Posterior cingulate gyrus (tissue), 11 donors: ENCODE data around the gene PSMD14.
A peak's percentile ranks its signal among the peaks of the same experiment; 100 is the strongest.

Experiments used
- DNase-seq, 10 donors: peaks; one replicate each; pipeline versions ENCODE4 v3.0.0 to v3.0.0-alpha.2; 2020 to 2021; ENCODE audit warnings: mixed read lengths in 3 of 10
- intact Hi-C: fragments of 100-400 bp; cut with DNase I; formaldehyde crosslinking; loops from one replicate; pipeline ENCODE4 v1.15.1; 2023

Gene PSMD14

DNA sequence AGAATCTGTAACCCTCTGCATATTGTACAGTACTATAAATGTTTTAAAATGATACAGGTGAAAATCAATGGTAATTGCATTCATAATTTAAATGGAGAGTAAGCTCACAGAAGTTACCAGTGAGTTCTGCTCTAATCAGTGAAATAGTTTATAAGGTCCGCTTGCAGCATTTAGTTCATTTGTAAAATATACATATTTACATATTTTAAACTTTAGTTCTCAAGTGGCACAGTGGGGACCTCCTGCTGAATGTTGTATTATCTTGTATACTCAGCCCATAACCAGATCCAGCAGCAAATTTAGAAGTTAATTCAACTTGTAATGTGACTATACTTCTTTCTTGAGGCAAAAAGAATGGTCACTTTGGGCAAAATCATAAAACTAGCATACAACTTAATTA is 66.2 kb downstream of the PSMD14 start:
- intact Hi-C loops: no loop called here
- no peak for DNase-seq

DNA sequence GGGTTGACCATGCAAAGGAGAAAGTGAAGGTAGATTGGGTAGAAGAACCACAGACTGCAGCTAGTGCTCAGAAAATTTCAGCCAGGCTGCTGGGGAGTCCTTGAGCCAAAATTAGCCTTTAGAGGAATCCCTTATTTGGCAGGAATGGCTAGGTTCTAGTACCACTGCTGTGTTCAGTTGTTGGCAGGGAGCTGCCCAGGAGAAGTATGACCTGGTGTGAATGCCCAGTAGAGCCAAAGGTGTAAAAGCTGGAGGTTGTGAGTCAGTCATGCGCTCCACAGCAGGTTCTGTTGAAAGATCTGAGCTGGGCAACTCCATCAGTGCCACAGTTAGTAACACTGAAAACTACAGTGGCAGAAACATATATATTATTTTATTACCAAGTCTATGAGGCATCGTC is 71.5 kb downstream of the PSMD14 start:
- DNase-seq: no peak
- intact Hi-C loops: no loop called here

DNA sequence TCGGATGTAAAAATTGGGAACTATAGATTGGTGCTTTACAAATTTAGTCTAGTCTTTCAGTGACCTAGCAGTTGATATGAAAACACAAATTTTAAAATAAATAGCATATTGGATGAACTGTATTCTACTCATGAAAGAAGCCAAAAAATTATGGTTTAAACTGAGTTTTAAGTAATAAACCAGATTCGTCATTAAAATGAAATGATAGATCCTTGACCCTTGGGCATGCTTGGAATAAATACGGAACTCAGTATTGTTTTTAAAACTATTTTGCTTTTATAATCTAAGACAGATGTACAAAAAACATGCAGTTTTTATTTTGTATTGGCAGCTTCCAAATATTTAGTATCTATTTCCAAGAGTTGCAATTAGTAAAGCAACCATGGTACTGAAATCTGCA is 73.3 kb downstream of the PSMD14 start:
- DNase-seq: no peak
- intact Hi-C loops: no loop called here

DNA sequence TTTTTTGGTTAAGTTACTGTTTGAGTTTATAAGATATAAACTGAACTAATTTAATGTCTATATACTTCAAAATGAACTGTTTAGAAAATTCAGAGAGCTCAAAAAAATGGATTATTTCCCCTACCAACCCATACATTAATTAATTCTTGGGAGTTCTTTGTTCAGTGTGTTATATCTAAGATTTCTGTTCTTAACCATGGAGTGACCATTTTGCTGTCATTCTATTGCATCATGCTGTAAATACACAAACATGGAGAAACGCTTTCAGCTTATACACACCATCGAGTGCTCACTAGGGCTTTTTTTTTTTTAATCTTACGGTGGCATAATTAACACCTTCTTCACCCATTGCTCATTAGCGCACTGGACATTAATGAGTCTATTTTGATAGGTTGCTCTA is 74.5 kb downstream of the PSMD14 start:
- intact Hi-C loops: no loop called here
- no peak for DNase-seq

DNA sequence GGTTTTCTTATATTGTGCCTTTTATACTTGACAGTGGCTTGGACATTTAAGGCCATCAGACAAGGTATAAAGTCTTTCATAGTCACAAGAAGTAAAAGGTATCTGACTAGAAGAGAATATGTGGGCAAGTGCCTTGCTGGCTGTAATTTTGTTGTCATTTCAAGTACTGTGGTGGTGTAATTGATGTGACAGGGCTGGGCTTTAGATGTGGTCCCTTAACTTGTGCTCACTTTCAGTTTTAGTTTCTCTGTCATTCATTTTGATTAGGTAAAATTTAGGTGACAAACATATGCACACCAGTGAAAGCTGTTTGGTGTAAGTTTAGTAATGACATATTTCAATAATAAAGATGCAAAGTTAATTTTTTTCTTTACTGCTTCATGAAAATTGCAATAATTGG is 76.6 kb downstream of the PSMD14 start:
- intact Hi-C loops: no loop called here
- DNase-seq: no peak

DNA sequence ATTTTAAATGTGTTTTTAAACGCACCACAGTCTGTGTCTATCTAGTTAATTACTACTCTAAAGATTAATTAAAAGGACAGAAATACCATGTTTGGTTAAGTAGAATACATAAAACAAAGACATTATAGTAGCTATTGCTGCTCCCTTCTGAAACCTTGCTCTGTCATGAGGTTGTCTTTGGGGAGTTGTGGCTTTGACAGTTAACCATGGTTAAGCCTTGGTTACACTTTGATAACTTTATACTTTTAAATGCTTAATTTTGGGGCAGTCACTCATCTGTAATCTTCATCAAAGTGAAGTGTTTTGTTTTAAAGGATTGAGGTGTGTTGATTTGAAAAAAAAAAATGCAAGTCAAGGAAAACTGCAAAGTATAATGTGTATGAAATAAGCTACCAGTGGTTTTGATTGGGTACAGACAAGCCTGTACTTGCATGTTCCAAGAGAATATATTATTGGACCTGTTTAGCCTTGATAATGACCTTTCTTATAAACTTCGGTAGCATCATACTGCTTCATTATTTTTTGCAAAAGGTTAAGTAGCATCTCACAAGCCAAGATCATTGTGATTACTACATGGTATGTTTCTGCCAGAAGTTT is 78.1 kb downstream of the PSMD14 start:
- intact Hi-C loops: no loop called here

DNA sequence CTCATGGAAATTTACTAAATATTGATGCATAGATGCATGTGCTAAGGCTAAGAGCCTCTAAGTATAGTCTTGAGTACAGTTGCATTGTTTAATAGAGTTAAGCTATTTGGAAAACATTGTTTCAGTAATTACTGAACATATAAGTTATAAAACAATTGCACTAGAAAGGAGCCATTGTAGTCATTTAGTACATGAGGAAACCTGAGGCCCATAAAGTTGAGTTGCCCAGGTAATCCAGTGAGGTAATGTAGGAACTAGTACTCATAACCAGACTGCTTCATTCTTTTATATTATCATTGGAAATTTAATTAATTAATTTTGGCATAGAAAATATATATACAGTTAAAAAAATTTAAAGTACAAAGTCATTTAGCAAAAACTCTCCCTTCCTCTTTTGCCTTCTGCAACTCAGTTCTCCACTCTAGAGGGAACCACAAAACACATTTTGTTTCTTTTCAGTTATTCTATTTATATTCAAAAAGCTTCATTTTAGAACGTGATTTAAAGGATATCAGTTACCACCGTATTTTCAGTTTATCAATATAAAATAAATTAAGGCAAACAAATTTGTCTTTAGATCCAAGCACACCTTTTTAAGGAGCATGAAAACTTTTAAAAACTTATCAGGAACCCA is 80.0 kb downstream of the PSMD14 start:
- DNase-seq: no peak
- intact Hi-C loops: no loop called here

More for the DNA sequence above, 78.1 kb downstream of the PSMD14 start:
- no peak for DNase-seq

DNA sequence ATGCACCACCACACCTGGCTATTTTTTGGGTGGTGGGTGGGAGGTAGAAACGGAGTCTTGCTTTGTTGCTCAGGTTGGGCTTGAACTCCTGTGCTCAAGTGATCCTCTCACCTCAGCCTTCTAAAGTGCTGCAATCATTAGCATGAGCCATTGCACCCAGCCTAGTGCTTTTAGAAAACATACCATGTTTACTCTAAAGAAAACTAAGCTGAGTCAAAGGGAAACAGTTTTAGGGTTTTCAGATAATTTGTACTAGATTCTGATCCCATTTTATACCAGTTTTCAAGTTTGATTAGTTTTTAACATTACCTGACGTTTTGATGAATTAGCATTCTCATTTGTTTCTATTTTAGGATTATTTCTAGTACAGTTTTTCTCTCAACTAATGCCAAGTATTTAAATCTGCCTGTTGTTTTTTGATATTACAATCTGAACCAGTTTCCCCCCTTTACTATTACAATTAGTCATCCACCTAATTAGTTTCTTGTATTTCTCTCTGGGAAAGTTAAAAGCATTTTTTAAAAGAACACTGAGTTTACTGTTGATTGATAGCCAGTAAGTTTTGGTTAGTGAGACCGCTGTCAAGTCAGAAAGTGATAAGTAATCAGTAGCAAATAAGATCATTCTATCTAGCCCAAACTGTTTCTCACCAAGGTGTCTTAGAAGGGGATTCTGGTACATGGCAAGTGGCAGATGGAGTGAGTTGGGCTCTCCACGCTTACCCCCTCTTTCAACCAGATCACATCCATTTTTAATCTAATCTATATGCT is 83.7 kb downstream of the PSMD14 start:
- intact Hi-C loops: no loop called here
- no peak for DNase-seq

DNA sequence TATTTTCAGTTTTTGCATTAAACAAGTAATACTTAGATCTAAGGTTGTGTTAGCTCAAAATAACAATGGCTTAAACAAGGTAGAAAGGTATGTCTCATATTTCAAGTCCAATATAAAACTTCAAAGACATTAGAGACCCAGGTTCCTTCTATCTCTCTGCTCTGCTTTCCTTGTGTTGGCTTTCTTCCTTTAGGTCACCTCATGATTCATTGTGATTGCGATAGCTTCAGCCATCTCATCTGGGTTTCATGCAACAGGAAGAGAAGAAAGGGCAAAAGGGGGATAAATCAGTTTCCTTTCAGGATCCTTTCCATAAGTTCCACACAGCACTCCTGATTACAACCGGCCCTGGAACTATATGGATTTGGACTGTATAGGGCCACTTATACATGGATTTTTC is 91.9 kb downstream of the PSMD14 start:
- intact Hi-C loops: no loop called here
- no peak for DNase-seq

DNA sequence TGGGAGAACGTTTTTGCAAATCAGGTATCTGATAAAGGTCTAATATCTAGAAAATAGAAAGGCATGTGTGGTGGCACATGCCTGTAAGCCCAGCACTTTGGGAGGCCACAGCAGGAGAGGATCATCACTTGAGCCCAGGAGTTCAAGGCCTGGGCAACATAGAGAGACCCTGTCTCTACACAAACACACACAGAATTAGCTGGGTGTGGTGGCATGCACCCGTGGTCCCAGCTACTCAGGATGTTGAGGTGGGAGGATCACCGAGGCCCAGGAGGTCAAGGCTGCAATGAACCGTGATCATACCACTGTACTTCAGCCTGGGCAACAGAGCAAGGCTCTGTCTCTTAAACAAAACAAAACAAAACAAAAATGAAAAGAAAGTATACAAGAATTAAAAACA is 94.1 kb downstream of the PSMD14 start:
- intact Hi-C loops: no loop called here
- DNase-seq: peak in 1 of 10 donors; percentile 66

DNA sequence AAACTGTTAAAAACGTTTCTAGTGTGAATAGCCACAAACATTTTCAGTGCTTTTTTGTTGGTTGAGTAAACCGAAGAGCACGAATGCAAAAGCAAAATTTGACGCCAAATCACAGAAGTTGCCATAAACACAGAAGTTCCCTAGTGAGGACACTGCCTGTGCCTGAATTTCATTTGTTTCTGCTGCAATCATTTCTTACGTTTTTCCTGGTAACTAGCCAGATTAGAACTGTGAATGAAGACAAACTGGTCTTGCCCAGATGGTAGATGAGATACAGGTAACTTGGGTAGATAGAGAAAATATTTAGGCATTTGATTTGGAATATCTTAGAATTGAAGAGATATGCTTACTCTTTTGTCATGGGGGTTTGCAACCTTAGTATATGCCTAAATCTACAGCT is 98.1 kb downstream of the PSMD14 start:
- DNase-seq: no peak
- intact Hi-C loops: no loop called here

DNA sequence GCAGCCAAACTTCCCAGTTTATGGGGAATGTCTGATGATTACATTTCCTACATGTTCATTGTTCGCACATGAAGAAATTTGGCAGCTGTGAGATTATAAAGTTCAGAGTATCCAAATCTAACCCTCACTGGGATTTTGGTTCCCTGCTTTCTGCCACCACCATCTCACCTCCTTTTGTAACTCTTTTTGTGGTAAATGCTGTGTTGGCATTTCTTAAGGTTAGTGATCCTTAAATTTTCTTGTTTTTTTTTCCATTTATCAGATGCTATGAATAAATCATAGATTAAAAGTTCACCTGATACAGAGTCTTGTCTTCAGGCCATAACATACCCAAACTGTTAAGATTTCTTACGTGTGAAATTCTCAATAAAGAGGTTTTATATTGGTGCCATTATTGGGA is 99.4 kb downstream of the PSMD14 start:
- intact Hi-C loops: no loop called here
- DNase-seq: no peak

DNA sequence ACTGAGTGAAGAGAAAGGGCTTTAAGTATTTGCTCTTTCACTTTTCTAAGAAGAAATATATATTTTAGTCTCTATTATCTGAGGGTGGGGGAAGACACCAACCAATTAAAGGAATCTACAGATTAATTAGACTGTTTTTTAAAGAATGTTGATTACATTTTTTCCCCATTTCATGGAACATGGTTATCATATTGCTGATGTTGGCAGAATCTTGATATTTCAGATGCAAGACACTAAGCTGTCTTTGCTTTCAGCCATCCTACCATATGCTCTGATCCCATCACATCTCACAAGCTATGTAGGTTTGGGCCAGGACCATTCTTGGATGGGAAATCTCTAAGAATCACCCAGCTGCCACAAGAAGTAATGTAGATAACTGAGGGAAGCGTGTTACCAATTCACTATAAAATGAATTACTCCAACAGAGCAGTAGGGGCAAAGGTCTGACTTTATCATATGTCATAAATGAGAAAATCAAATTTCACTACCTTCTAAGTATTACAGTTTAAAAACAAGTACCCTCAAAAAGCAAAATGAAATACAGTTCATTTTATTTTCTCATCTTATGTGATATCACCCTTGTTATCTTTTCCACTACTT is 101.2 kb downstream of the PSMD14 start:
- no peak for DNase-seq
- intact Hi-C loops: no loop called here

DNA sequence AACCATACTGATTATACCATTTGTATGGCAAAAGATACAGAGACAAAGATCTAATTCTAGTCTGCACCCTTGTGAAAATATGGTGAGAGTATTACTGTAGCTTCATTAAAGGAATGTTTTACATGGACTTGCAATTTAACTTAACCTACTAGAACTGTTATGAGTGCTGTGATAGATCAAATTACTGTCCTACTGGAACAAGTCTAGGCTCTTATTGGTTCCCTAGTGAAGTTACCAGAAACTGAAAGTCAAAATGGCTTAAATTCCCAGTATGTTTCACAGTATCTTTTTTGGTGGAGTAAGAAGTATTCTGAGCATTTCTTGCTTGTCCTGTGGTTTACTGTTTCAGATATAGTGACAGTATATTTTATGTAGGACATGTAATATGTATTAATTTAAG is 104.1 kb downstream of the PSMD14 start:
- intact Hi-C loops: loop anchor here (10.0 kb wide), 1 partner anchor 108 kb away; the partner anchor contains the start of gene PSMD14
- DNase-seq: no peak

DNA sequence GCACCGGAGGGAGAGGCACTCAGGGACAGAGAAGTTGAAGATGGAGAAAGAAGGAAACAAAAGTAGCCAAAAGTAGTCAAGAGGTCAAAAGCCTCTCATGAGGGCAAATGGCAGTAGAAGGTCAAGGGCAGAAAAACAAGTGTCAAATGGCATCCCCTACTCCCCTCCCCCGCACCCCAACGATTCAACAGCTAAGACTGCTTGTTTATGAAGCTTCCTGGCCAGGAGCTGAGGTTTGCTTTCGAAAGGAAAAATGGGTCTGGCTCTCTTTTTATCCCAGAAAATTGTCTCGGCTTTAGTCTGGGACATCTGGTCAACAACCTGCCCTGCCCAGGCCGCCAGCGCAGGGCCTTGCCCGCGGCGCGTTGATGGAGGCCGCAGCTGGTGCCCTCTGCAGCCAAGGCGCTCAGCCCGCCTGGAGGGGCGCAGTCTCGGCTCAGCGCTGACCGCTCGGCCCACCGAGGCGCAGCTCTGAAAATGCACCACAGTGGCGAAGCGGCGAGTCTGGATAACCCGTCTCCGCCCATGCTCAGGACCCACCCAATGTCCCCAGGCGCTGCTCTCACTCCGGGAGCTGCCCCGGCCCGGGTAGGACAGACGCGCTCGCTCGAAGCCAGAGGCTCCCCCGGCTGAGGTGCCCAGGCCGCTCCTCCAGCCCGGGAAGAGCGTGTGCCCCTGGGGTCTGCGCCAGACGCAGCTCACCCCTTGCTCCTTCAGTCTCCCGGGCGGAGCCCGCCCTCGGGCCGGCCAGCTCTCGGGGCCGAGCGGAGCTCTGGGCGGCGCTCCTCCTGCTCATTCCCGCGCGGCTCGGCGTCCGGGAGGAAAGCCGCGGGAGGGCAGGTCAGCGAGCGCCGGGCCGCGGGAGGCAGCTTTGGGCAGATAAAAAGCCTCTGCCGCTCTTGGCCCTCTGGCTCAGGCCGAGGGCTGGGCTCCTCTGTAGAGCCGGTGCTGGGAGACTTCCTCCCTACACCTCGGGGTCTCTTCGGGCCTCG is 106.1 kb downstream of the PSMD14 start:
- peak in 8 of 10 donors; percentile 34 to 92 (median 50) for DNase-seq
- intact Hi-C loops: loop anchor here (10.0 kb wide), 1 partner anchor 110 kb away; the partner anchor contains the start of gene PSMD14

DNA sequence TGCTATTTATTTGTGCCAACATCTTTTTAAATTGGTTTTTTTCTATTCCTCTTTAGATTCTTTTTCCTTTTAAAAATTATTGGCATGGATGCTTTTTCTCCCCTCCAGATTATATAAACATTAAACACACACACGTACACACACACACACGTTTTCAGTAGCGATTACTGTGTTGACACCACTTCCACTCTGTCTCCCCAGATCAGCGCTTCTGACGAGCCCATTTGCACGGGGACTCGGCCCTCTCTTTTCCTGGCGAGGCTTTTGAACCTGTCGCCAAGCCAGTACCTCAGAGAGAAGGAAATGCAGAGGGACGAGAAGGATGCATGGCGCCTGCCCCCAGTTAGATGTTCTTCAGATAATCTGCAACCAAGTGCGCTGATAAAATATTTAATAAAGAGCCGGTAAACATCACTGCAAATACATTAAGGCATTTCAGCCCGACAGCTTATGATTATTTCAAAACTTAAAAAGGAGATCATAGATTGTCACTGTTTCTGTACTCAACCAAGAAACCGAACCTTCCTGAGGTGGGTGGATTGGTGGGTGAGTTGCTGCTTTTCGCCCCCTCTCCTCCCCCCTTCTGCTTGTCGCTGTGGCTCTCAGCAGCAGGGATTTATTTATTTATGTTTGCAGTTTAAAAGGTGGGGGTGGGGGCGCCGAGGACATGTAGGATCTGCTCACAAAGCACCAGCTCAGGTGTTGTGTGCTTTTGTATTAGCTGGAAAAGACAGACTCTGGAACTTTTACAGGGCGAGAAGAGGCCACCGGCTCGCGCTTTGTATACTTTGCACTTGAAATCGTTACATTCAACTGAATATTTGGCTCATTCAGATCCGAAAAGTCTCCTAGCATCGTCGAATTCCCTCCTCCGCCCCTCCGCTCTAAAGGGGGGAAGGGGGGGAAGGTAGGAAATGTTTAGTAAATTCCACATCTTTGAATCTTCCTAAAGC is 107.1 kb downstream of the PSMD14 start:
- intact Hi-C loops: loop anchor here (10.0 kb wide), 1 partner anchor 111 kb away; the partner anchor contains the start of gene PSMD14
- DNase-seq: peak in 3 of 10 donors; percentile 70 to 79 (median 72)

DNA sequence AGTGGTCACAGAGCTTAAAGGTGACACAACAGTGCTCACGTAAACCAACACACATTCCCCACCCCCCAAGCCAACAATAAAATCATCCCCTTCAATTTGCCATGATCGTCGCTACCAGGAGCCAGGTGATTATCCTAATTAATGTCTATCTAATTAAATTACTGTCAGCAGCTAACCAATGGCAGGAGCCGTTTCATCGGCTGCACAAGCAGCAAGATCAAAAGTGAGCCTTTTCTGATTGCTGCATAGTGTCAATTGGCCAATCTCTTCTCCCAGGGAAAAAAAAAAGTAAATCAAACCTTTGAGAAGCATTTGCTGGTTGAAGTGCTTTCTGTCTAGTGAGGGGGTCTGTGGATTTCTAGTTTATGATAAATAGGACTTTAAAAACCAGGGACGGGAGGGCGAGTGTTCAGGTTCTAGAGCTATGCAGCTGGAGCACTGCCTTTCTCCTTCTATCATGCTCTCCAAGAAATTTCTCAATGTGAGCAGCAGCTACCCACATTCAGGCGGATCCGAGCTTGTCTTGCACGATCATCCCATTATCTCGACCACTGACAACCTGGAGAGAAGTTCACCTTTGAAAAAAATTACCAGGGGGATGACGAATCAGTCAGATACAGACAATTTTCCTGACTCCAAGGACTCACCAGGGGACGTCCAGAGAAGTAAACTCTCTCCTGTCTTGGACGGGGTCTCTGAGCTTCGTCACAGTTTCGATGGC is 107.9 kb downstream of the PSMD14 start, which contains the start of gene TBR1:
Gene TBR1, plus strand, starts transcription at position 311 of the 721 bp plus-strand sequence. Its CDS starts 114 bp downstream, at position 425.
- DNase-seq: peak in 2 of 10 donors; percentile 75 to 85
- intact Hi-C loops: loop anchor here (10.0 kb wide), 1 partner anchor 111 kb away; the partner anchor contains the start of gene PSMD14
